HG03575 (cell line): Measurements from ENCODE around the gene CNN2.

Experiments used
- ATAC-seq: cut with Tn5 transposase; IDR thresholded peaks from one replicate; pipeline ENCODE4 v1.9.1; 2021; ENCODE audit not compliant: unreplicated experiment, insufficient number of reproducible peaks, low FRiP score; ENCODE audit errors: extremely low read depth

Gene CNN2

DNA sequence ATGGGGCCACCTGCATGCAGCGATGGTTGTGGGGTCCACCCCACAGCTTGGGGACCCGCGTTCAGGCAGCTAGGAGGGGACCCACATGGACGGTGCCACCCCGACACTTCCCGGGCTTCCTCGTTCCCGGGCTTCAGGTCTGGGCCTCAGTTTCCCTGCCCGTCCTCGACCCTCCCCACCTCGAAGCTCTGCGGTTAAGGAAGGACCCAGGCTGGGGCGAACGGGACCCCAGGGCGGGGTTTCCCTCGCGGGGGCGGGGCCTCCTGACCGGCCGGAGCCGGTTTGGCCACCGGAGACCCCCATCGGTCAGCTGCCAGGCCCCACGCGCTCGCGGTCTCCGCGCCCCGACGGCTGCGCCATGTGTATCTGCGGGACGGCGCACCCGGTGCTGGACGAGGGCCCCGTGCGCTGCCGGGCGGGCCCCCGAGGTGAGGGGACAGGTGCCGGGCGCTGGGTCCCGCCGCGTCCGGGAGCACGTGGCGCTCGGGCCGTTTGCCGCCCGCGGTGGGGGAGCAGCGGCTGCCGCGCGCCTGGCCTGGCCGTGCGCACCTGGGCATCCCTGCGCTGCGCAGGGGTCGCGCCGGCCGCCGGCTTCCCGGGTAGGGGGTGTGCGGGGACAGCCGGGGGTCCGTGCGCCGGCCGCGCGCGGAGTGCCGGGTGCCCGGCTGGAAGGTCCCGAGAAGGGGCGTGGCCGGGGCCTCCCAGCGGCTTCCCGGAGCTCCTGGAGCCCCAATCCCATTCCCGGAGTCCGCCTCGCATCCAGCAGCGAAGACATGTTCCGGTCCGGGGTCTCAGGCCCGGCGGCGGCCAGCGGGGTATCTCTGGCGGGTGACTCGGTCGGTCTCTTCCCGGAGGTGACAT lies 44.8 kb downstream of the CNN2 start:
- no peak for ATAC-seq

DNA sequence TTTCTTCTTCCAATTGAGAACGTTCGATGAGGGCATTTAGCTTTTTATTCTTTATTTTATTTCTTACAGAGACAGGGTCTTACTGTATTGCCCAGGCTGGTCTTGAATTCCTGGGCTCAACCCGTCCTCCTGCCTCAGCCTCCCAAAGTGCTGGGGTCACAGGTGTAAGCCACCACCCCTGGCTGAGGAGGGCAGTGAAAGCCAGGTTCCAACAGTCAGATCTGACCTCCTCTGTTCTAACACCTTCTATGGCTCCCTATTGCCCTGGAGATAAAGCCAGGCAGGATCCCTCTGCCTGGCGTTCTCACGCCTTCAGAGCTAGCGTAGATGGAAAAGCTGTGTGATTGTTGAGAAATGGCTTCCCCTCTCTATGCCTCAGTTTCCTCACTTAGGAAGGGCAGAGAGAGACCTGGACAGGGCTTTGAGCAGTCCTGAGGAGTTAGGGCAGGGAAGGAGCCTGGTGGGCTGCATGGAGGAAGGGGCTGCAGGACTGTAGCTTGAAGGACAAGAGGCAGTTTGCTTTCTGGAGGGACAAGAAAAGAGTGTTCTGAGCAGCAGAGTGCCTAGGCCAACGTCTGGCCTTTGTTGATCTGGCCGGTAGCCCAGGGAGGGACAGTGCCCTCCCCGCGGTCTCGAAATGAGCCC lies 46.1 kb downstream of the CNN2 start:
- ATAC-seq = no peak

DNA sequence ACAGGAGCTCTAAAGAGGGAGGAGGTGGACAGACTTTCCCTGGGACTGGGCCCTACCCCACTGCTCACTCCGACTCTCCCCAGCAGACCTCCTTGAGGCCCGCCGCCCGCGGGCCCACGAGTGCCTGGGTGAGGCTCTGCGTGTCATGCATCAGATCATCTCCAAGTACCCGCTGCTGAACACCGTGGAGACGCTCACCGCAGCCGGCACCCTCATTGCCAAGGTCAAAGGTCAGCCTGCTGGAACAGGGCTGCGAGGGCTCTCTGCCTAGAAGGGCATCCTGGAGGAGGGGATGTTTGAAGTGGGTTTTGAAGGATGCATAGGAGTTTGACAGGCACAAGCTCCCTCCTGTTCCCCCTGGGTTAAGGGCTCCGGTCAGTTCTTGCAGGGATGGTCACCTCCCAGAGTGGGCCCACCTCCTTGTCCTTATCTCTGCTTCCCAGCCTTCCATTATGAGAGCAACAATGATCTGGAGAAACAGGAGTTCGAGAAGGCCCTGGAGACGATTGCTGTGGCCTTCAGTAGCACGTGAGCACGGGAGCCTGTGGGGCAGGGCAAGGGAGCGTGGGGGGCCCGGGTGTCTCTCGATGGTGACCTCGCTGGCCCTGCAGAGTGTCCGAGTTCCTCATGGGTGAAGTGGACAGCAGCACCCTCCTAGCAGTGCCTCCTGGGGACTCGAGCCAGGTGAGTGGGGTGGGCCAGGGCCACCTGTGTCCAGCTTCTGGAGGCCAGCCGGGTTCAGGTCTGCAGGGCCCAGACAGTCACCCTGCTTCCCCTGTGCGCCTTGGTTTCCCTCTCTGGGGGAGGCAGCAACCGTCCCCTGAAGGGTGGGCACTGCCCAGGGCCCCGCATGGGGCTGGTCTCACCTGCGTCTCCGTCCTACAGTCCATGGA lies 46.9 kb downstream of the CNN2 start:
- ATAC-seq = no peak

DNA sequence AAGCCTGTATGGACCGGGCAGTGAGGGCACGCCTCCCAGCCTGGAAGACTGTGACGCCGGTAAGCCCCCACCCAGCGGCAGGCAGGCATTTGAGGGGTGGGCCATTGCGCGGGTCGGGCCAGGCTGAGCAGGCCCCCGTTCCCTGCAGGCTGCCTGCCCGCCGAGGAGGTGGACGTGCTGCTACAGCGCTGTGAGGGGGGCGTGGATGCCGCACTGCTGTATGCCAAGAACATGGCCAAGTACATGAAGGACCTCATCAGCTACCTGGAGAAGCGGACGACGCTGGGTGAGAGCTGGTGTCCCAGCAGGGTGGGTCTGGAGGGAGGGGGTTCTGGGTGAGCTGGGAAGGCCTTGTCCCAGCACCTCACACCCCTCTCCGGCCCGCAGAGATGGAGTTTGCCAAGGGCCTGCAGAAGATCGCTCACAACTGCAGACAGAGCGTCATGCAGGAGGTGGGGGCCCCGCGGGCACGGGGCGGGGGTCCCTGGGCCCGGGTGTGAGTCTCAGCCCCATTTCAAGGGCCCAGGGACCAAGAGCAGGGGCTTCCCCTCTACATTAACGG lies 47.6 kb downstream of the CNN2 start:
- no peak for ATAC-seq

DNA sequence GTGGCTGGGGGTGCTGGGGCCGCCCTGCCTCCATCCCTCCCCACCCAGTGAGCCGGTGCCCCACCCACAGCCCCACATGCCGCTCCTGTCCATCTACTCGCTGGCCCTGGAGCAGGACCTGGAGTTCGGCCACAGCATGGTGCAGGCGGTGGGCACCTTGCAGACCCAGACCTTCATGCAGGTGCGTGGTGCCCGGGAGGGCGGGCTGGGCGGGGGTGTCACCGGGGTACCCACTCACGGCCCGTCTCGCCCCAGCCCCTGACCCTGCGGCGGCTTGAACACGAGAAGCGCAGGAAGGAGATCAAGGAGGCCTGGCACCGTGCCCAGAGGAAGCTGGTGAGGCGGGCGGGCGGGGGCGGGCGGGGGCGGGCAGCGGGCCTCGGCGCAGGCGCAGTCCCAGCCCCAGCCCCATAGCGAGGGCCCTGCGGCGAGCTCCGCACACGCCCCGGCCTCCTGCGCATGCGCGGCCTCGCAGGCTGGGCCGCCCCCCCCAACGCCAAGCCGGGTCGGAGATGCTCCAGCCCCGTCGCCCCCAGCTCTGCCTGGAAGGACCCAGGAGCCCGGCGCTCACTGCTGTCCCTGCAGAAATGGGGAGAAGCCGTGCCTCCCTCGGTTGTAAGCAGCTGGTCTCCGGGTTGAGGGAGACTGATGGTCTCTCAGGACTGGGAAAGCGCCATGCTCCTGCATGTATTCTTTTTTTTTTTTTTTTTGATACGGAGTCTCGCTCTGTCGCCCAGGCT lies 48.3 kb downstream of the CNN2 start:
- ATAC-seq = no peak

DNA sequence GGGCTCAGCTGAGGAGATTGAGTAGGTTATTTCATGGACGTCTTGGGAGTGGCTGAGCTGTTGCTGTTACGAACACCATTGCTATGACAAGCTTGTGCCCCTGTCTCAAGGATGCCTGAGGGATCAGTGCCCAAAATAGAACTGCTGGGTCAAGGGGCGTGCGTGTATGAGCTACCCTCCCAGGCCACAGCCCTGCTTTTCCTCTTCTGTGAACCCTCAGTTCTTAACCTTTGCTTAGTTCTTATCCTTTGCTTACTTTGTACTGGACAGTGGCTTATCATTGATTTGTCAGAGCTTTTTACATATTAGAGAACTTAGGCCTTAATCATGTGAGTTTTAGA lies 49.6 kb downstream of the CNN2 start:
- ATAC-seq = no peak

DNA sequence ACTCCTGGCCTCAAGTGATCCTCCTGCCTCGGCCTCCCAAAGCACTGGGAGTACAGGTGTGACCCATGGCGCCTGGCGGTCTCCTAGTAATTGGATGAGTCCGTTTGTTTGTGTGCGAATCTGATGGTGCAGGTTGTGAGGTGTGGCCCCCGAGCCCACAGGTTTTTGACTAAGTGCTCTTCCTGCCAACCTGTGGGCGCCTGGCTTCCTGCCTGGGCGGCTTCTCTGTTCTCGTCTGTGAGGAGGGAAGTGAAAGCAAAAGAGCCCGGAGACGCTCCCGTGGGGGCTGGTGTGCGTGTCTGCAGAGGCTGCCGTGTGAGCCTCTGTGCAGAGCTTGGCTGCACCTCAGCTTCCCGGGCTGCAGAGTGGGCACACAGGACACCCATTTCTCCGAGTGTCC lies 50.5 kb downstream of the CNN2 start:
- ATAC-seq = peak; percentile 38

DNA sequence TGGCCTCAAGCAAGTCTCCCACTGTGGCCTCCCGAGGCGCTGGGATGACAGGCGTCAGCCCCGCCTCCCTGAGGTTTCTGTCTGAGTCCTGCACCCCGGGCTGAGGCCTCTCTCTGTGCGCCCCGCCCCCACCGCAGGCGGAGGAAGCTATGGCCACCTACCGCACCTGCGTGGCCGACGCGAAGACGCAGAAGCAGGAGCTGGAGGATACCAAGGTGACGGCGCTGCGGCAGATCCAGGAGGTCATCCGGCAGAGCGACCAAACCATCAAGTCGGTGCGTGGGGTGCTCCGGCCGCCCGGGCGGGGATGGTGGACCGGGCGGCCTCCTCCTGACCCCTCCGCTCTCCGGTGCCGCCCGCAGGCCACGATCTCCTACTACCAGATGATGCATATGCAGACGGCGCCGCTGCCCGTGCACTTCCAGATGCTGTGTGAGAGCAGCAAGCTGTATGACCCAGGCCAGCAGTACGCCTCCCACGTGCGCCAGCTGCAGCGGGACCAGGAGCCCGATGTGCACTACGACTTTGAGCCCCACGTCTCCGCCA lies 53.2 kb downstream of the CNN2 start:
- no peak for ATAC-seq

DNA sequence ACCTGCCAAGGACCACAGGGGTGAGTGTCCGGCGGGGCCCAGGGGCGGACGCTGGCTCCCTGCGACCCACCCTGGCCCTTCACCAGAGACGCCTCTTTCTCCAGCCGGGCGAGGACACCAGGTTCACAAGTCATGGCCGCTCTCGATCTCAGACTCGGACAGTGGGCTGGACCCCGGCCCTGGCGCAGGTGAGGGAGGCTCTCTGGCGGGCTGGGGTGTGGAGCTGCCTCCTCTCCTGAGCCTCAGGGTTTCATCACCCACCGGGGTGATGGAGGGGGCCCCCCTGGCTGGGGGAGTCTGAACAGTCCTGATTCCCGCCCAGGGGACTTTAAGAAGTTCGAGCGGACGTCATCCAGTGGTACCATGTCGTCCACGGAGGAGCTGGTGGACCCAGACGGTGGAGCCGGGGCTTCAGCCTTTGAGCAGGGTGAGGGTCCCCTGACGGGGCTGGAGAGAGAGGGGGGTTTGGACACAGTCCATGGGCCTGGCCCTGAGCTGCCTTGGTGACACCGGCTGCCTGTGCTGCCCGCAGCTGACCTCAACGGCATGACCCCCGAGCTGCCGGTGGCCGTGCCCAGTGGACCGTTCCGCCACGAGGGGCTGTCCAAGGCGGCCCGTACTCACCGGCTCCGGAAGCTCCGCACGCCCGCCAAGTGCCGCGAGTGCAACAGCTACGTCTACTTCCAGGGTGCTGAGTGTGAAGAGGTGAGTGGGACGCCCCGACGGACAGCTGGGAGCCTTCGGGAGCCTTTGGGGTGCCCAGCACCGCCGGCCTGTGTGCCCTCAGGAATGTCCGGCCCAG lies 54.2 kb downstream of the CNN2 start:
- no peak for ATAC-seq

DNA sequence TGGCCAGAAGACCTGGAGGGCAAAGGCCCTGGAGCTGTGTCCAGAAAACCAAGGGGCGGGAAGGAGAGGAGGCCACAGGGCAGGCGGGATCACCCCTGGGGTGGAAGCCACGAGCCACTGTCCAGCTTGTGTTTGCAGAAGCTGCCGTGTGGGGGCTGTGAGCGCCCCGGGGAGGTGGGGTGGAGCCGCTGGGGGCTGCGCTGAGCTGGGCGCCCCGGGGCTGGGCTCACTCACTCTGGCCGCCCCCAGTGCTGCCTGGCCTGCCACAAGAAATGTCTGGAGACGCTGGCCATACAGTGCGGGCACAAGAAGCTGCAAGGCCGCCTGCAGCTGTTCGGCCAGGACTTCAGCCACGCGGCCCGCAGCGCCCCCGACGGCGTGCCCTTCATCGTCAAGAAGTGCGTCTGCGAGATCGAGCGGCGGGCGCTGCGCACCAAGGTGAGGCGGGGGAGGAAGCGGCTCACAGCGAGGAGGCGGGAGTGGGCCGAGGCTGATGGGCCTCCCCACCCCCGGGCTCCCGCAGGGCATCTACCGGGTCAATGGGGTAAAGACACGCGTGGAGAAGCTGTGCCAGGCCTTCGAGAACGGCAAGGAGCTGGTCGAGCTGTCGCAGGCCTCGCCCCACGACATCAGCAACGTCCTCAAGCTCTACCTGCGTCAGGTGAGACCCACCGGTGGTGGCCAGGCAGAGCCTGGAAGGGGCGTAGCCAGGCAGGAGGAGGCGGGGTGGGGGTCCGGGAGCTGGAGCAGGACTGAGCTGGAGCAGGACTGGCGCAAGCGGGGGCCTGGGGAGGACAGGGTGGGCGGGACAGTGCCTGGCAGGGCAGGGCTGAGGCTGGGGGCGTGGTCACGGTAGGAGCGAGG lies 55.1 kb downstream of the CNN2 start:
- no peak for ATAC-seq

DNA sequence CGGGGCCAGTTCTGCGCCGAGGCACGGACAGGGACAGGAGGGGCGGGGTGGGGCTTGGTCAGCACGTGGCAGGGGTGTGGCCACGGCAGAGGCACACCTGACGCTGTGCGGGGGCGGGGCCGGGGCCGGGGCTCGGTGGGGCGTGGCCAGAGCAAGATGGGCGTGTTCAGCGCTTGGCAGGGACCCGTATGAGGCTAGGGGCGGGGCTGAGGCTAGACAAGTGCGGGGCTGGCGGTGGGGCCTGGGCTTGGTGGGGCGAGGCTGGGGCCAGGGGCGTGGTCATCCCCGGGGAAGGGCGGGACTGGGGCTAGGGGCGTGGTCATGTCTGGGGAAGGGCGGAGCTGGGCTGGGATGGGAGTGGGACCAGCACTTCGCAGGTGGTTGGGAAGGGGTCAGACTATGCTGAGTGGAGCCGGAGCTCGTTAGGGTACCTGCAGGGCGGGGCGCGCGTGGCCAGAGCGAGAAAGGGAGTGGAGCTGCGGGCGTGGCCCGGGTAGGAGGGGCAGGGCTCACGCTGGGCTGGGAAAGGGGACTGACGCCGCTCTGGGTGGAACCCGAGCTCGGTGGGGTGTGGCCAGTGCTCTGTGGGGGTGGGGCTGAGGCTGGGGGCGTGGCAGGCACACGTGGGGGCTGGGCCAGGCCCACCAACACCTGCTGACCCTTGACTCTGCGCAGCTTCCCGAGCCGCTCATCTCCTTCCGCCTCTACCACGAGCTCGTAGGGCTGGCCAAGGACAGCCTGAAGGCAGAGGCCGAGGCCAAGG lies 55.9 kb downstream of the CNN2 start:
- no peak for ATAC-seq

DNA sequence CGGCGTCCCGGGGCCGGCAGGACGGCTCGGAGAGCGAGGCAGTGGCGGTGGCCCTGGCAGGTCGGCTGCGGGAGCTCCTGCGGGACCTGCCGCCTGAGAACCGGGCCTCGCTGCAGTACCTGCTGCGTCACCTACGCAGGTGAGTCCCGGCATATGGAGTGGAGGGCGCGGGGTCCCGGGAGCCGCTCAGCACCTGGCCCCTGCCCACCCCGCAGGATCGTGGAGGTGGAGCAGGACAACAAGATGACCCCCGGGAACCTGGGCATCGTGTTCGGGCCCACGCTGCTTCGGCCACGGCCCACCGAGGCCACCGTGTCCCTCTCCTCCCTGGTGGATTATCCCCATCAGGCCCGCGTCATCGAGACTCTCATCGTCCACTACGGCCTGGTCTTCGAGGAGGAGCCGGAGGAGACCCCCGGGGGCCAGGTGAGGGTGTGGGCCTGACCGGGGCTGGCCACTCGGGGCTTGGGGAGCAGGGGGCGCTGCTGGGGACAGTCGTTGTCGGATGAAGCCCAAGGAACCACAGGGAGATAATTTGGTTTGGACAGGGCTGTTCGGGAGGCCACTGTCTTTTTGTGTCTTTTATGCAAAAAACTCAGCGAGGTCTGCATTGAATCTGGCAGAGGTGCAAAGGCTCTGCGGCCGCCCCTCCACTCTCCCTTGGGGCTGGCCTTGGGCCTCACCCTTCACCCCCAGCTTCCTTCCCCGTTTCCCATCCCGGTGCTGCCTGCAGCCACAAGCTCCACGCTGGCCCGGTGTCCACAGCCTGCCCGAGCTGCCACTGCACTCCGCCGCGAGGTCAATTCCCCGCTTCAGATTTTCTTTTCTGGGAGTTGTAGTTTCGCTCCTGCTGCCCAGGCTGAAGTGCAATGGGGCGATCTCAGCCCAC lies 56.8 kb downstream of the CNN2 start:
- no peak for ATAC-seq

DNA sequence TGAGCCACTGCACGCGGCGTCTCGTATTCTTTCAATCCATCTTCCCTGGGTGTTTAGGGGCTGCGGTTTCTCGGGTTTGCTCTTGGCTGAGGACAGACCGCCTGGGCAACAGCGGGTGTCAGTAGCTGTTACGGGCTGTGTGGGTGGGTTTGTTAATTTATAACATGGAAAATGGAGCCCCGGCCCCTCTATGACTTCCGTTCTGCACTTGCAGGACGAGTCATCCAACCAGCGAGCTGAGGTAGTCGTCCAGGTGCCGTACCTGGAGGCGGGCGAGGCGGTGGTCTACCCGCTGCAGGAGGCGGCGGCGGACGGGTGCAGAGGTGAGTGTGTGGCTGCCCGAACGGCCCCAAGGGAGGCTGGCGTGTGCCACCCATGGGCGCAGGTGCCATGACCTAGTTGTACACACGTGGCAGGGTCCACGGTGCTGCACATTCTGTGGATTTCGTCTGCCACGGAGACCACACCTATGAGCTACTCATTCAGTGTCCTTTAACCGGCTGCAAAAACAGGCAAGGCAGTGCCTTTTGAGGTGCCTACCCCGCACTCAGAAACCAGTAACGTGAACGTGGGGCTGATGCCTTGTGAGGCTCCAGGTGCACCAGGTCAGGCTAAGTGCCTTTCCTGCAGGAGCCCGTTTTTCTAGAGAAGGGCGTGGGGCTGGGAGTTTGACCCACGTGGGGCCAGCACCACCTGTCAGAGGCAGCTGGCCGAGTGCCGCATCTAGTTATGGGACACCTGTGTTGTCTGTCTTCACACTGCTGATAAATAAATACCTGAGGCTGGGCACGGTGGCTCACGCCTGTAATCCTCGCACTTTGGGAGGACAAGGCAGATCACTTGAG lies 57.8 kb downstream of the CNN2 start:
- ATAC-seq = no peak

DNA sequence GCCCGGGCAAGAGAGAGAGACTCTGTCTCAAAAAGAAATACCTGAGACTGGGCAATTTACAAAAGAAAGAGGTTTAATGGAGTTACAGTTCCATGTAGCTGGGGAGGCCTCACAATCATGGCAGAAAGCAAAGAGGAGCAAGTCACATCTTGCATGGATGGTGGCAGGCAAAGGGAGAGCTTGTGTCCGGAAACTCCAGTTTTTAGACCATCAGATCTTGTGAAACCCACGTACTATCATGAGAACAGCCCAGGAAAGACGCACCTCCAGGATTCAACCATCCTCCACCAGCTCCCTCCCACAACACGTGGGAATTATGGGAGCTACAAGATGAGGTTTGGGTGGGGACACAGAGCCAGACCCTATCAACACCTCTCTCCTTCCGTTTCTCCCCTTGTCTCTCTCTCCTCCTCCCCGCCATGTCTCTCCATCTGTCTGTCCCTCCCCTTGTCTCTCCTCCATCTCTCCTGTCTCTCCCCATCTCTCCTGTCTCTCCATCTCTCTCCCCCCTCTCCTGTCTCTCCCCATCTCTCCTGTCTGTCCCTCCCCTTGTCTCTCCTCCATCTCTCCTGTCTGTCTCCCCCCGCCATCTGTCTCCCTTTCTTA lies 58.7 kb downstream of the CNN2 start:
- ATAC-seq = no peak
